T-helper 1 cell treated with Interleukin-12 subunit alpha and Interleukin-12 subunit beta and Interleukin-4 antibody, amounts not matched to agents 30 μg/mL and 1 μg/mL, for 36 hours (primary cell): ENCODE results near the gene IER5.

Experiments used
- H3K27ac Mint-ChIP-seq: one replicate; pipeline ENCODE4 v1.8.0; 2021; ENCODE audit warnings: mild to moderate bottlenecking, mixed read lengths
- H3K27me3 Mint-ChIP-seq: one replicate; pipeline ENCODE4 v1.8.0; 2021; ENCODE audit warnings: low read depth, mixed read lengths
- H3K36me3 Mint-ChIP-seq: one replicate; pipeline ENCODE4 v1.8.0; 2021; ENCODE audit warnings: low read depth, mixed read lengths
- H3K4me1 Mint-ChIP-seq: one replicate; pipeline ENCODE4 v1.8.0; 2021; ENCODE audit warnings: low read depth, mixed read lengths
- H3K4me3 Mint-ChIP-seq: one replicate; pipeline ENCODE4 v1.8.0; 2021; ENCODE audit warnings: mild to moderate bottlenecking, moderate library complexity, mixed read lengths
- H3K9me3 Mint-ChIP-seq: one replicate; pipeline ENCODE4 v1.8.0; 2021; ENCODE audit warnings: mixed read lengths

Gene IER5

GRCh38 chr1:181097242-181097641 lies 8.7 kb downstream of the IER5 start:
- Mint-ChIP-seq H3K36me3 (peaks cover 38% of the 10 kb centered on the region), H3K4me3 (no peak overlapping the region), H3K9me3 (no peaks in the 10 kb centered on the region), H3K27me3 (peaks cover 4% of the 10 kb centered on the region), H3K4me1 (peaks cover 67% of the 10 kb centered on the region), H3K27ac (no peak overlapping the region)

- H3K4me3 Mint-ChIP-seq: peak overlapping the region; percentile 79
- peaks cover 75% of the 10 kb centered on the region for H3K4me1 Mint-ChIP-seq
Observed at GRCh38 chr1:181099152-181100014, 10.9 kb downstream of the IER5 start.

GRCh38 chr1:181100015-181100905 lies 11.8 kb downstream of the IER5 start:
- peaks cover 70% of the 10 kb centered on the region for H3K4me1 Mint-ChIP-seq
- H3K27me3 Mint-ChIP-seq: peaks cover 4% of the 10 kb centered on the region
- no peaks in the 10 kb centered on the region for H3K9me3 Mint-ChIP-seq
- peak overlapping the region; percentile 92 for H3K27ac Mint-ChIP-seq
- H3K4me3 Mint-ChIP-seq: peak overlapping the region; percentile 79
- H3K36me3 Mint-ChIP-seq: peaks cover 16% of the 10 kb centered on the region

More at GRCh38 chr1:181099152-181100014, 10.9 kb downstream of the IER5 start:
- H3K9me3 Mint-ChIP-seq: no peaks in the 10 kb centered on the region
- H3K27ac Mint-ChIP-seq: peak overlapping the region; percentile 92
- peaks cover 24% of the 10 kb centered on the region for H3K36me3 Mint-ChIP-seq
- peaks cover 4% of the 10 kb centered on the region for H3K27me3 Mint-ChIP-seq

GRCh38 chr1:181100934-181101333 lies 12.4 kb downstream of the IER5 start:
- Mint-ChIP-seq H3K36me3 (peaks cover 11% of the 10 kb centered on the region), H3K4me3 (no peak overlapping the region), H3K27ac (no peak overlapping the region)

GRCh38 chr1:181101581-181102226 lies 13.2 kb downstream of the IER5 start:
- peaks cover 15% of the 10 kb centered on the region for H3K27me3 Mint-ChIP-seq
- H3K36me3 Mint-ChIP-seq: peaks cover 6% of the 10 kb centered on the region
- no peaks in the 10 kb centered on the region for H3K9me3 Mint-ChIP-seq
- peak overlapping the region; percentile 18 for H3K4me3 Mint-ChIP-seq
- H3K27ac Mint-ChIP-seq: peak overlapping the region; percentile 33
- H3K4me1 Mint-ChIP-seq: peaks cover 68% of the 10 kb centered on the region

More at GRCh38 chr1:181100934-181101333, 12.4 kb downstream of the IER5 start:
- H3K27me3 Mint-ChIP-seq: peaks cover 7% of the 10 kb centered on the region
- H3K9me3 Mint-ChIP-seq: no peaks in the 10 kb centered on the region
- peaks cover 68% of the 10 kb centered on the region for H3K4me1 Mint-ChIP-seq

- Mint-ChIP-seq H3K4me1 (peaks cover 75% of the 10 kb centered on the region), H3K27ac (no peak overlapping the region), H3K4me3 (no peak overlapping the region), H3K36me3 (peaks cover 6% of the 10 kb centered on the region), H3K27me3 (peaks cover 26% of the 10 kb centered on the region), H3K9me3 (no peaks in the 10 kb centered on the region)
Observed at GRCh38 chr1:181102841-181103240, 14.3 kb downstream of the IER5 start.

GRCh38 chr1:181103399-181103798 lies 14.9 kb downstream of the IER5 start:
- Mint-ChIP-seq H3K36me3 (peaks cover 2% of the 10 kb centered on the region), H3K27me3 (peaks cover 28% of the 10 kb centered on the region), H3K27ac (no peak overlapping the region), H3K4me1 (peaks cover 72% of the 10 kb centered on the region), H3K9me3 (no peaks in the 10 kb centered on the region), H3K4me3 (no peak overlapping the region)

GRCh38 chr1:181104042-181104789 lies 15.7 kb downstream of the IER5 start:
- peaks cover 32% of the 10 kb centered on the region for H3K27me3 Mint-ChIP-seq
- H3K27ac Mint-ChIP-seq: peak overlapping the region; percentile 55
- peak overlapping the region; percentile 77 for H3K4me3 Mint-ChIP-seq
- H3K4me1 Mint-ChIP-seq: peaks cover 68% of the 10 kb centered on the region
- peaks cover 2% of the 10 kb centered on the region for H3K36me3 Mint-ChIP-seq
- H3K9me3 Mint-ChIP-seq: no peaks in the 10 kb centered on the region

- Mint-ChIP-seq H3K36me3 (peaks cover under 1% of the 10 kb centered on the region), H3K9me3 (no peaks in the 10 kb centered on the region), H3K4me3 (peak overlapping the region; percentile 77), H3K27ac (peak overlapping the region; percentile 55), H3K27me3 (peaks cover 37% of the 10 kb centered on the region), H3K4me1 (peaks cover 67% of the 10 kb centered on the region)
Observed at GRCh38 chr1:181104790-181105133, 16.3 kb downstream of the IER5 start.

GRCh38 chr1:181105134-181106021 lies 16.9 kb downstream of the IER5 start:
- no peaks in the 10 kb centered on the region for H3K9me3 Mint-ChIP-seq
- peaks cover 41% of the 10 kb centered on the region for H3K27me3 Mint-ChIP-seq
- peaks cover 61% of the 10 kb centered on the region for H3K4me1 Mint-ChIP-seq
- H3K4me3 Mint-ChIP-seq: peak overlapping the region; percentile 85
- H3K27ac Mint-ChIP-seq: peak overlapping the region; percentile 86
- no peaks in the 10 kb centered on the region for H3K36me3 Mint-ChIP-seq

GRCh38 chr1:181106022-181106312 lies 17.5 kb downstream of the IER5 start:
- H3K9me3 Mint-ChIP-seq: no peaks in the 10 kb centered on the region
- H3K36me3 Mint-ChIP-seq: no peaks in the 10 kb centered on the region
- peaks cover 55% of the 10 kb centered on the region for H3K4me1 Mint-ChIP-seq
- peak overlapping the region; percentile 85 for H3K4me3 Mint-ChIP-seq
- H3K27me3 Mint-ChIP-seq: peaks cover 46% of the 10 kb centered on the region
- peak overlapping the region; percentile 86 for H3K27ac Mint-ChIP-seq

GRCh38 chr1:181106479-181106878 lies 18.0 kb downstream of the IER5 start:
- Mint-ChIP-seq H3K27me3 (peaks cover 51% of the 10 kb centered on the region), H3K36me3 (no peaks in the 10 kb centered on the region), H3K4me1 (peaks cover 50% of the 10 kb centered on the region), H3K4me3 (peak overlapping the region; percentile 85), H3K9me3 (no peaks in the 10 kb centered on the region), H3K27ac (no peak overlapping the region)

- Mint-ChIP-seq H3K9me3 (no peaks in the 10 kb centered on the region), H3K4me3 (no peak overlapping the region), H3K27me3 (peaks cover 63% of the 10 kb centered on the region), H3K36me3 (no peaks in the 10 kb centered on the region), H3K27ac (no peak overlapping the region), H3K4me1 (peaks cover 42% of the 10 kb centered on the region)
Observed at GRCh38 chr1:181107711-181108110, 19.2 kb downstream of the IER5 start.
